ENCODE results near the gene FYCO1.
"Not testable (repeated sequence)": the region's sequence is repeated elsewhere in the genome, so short reads cannot be mapped to it uniquely, and the experiment has no call there.

The FYCO1 gene

GRCh38 chr3:45995236-45996192, at the start of gene FYCO1:
FYCO1 (minus strand) TSS chr3:45995824; CDS start chr3:45984910, 10,914 bp downstream.
- peak; percentile 97 for DNase-seq (ENCODE audit: low read depth)
- H3K4me1 ChIP-seq (ENCODE audit: control insufficient read depth, insufficient read depth, low read length), result peaks cover 20% of the 10 kb centered on the region
- H3K27me3 ChIP-seq (replicated peaks; ENCODE audit: control insufficient read depth, insufficient read depth, low read length), result no peaks in the 10 kb centered on the region

GRCh38 chr3:46038916-46039315, 43.3 kb upstream of the FYCO1 start:
- Histone ChIP-seq H3K36me3 (ENCODE audit: control insufficient read depth, insufficient read depth, low read length, severe bottlenecking) (no peaks in the 10 kb centered on the region), H3K4me1 (ENCODE audit: control insufficient read depth, insufficient read depth, low read length) (no peaks in the 10 kb centered on the region), H3K27me3 (replicated peaks; ENCODE audit: control insufficient read depth, insufficient read depth, low read length) (no peaks in the 10 kb centered on the region), H3K4me3 (ENCODE audit: low read length) (no peak overlapping the region), H3K9ac (ENCODE audit: low read length) (no peak overlapping the region), H3K9me3 (ENCODE audit: control insufficient read depth, low read length) (no peaks in the 10 kb centered on the region)
- no peak for DNase-seq (ENCODE audit: low read depth)

More at GRCh38 chr3:45995236-45996192, at the start of gene FYCO1:
- Histone ChIP-seq H3K9me3 (ENCODE audit: control insufficient read depth, low read length) (no peaks in the 10 kb centered on the region), H3K4me3 (ENCODE audit: low read length) (peak within 1 kb of the TSS; percentile 95), H3K9ac (ENCODE audit: low read length) (peak within 1 kb of the TSS; percentile 93), H3K36me3 (ENCODE audit: control insufficient read depth, insufficient read depth, low read length, severe bottlenecking) (no peaks in the 10 kb centered on the region)

GRCh38 chr3:46038071-46038470, 42.4 kb upstream of the FYCO1 start:
- H3K27me3 ChIP-seq (replicated peaks; ENCODE audit: control insufficient read depth, insufficient read depth, low read length); H3K9ac ChIP-seq (ENCODE audit: low read length); H3K4me1 ChIP-seq (ENCODE audit: control insufficient read depth, insufficient read depth, low read length); H3K36me3 ChIP-seq (ENCODE audit: control insufficient read depth, insufficient read depth, low read length, severe bottlenecking); H3K9me3 ChIP-seq (ENCODE audit: control insufficient read depth, low read length); H3K4me3 ChIP-seq (ENCODE audit: low read length); DNase-seq (ENCODE audit: low read depth): not testable (repeated sequence)

- H3K9me3 ChIP-seq (ENCODE audit: control insufficient read depth, low read length), result peaks cover 8% of the 10 kb centered on the region
- no peaks in the 10 kb centered on the region for H3K4me1 ChIP-seq (ENCODE audit: control insufficient read depth, insufficient read depth, low read length)
- no peak for DNase-seq (ENCODE audit: low read depth)
- H3K4me3 ChIP-seq (ENCODE audit: low read length), result no peak overlapping the region
- no peaks in the 10 kb centered on the region for H3K27me3 ChIP-seq (replicated peaks; ENCODE audit: control insufficient read depth, insufficient read depth, low read length)
- H3K9ac ChIP-seq (ENCODE audit: low read length), result no peak overlapping the region
- no peaks in the 10 kb centered on the region for H3K36me3 ChIP-seq (ENCODE audit: control insufficient read depth, insufficient read depth, low read length, severe bottlenecking)
Observed at GRCh38 chr3:46036191-46036590, 40.6 kb upstream of the FYCO1 start.

- H3K4me1 ChIP-seq (ENCODE audit: control insufficient read depth, insufficient read depth, low read length), result no peaks in the 10 kb centered on the region
- no peak overlapping the region for H3K9ac ChIP-seq (ENCODE audit: low read length)
- H3K4me3 ChIP-seq (ENCODE audit: low read length), result no peak overlapping the region
- no peaks in the 10 kb centered on the region for H3K36me3 ChIP-seq (ENCODE audit: control insufficient read depth, insufficient read depth, low read length, severe bottlenecking)
- H3K9me3 ChIP-seq (ENCODE audit: control insufficient read depth, low read length), result peaks cover 16% of the 10 kb centered on the region
- no peak for DNase-seq (ENCODE audit: low read depth)
- no peaks in the 10 kb centered on the region for H3K27me3 ChIP-seq (replicated peaks; ENCODE audit: control insufficient read depth, insufficient read depth, low read length)
Observed at GRCh38 chr3:46031747-46032146, 36.1 kb upstream of the FYCO1 start.

- H3K27me3 ChIP-seq (replicated peaks; ENCODE audit: control insufficient read depth, insufficient read depth, low read length), result no peaks in the 10 kb centered on the region
- no peaks in the 10 kb centered on the region for H3K4me1 ChIP-seq (ENCODE audit: control insufficient read depth, insufficient read depth, low read length)
- H3K9ac ChIP-seq (ENCODE audit: low read length), result no peak overlapping the region
- no peak overlapping the region for H3K4me3 ChIP-seq (ENCODE audit: low read length)
- H3K36me3 ChIP-seq (ENCODE audit: control insufficient read depth, insufficient read depth, low read length, severe bottlenecking), result no peaks in the 10 kb centered on the region
- DNase-seq (ENCODE audit: low read depth), result no peak
- peaks cover 16% of the 10 kb centered on the region for H3K9me3 ChIP-seq (ENCODE audit: control insufficient read depth, low read length)
Observed at GRCh38 chr3:46031269-46031668, 35.6 kb upstream of the FYCO1 start.

GRCh38 chr3:46030626-46031025, 35.0 kb upstream of the FYCO1 start:
- no peak overlapping the region for H3K9ac ChIP-seq (ENCODE audit: low read length)
- no peak overlapping the region for H3K4me3 ChIP-seq (ENCODE audit: low read length)
- DNase-seq (ENCODE audit: low read depth), result no peak
- no peaks in the 10 kb centered on the region for H3K36me3 ChIP-seq (ENCODE audit: control insufficient read depth, insufficient read depth, low read length, severe bottlenecking)
- no peaks in the 10 kb centered on the region for H3K27me3 ChIP-seq (replicated peaks; ENCODE audit: control insufficient read depth, insufficient read depth, low read length)
- no peaks in the 10 kb centered on the region for H3K4me1 ChIP-seq (ENCODE audit: control insufficient read depth, insufficient read depth, low read length)
- peaks cover 16% of the 10 kb centered on the region for H3K9me3 ChIP-seq (ENCODE audit: control insufficient read depth, low read length)

- no peaks in the 10 kb centered on the region for H3K36me3 ChIP-seq (ENCODE audit: control insufficient read depth, insufficient read depth, low read length, severe bottlenecking)
- H3K9ac ChIP-seq (ENCODE audit: low read length), result no peak overlapping the region
- H3K27me3 ChIP-seq (replicated peaks; ENCODE audit: control insufficient read depth, insufficient read depth, low read length), result no peaks in the 10 kb centered on the region
- no peaks in the 10 kb centered on the region for H3K4me1 ChIP-seq (ENCODE audit: control insufficient read depth, insufficient read depth, low read length)
- H3K4me3 ChIP-seq (ENCODE audit: low read length), result no peak overlapping the region
- no peak for DNase-seq (ENCODE audit: low read depth)
- H3K9me3 ChIP-seq (ENCODE audit: control insufficient read depth, low read length), result peaks cover 16% of the 10 kb centered on the region
Observed at GRCh38 chr3:46029953-46030543, 34.4 kb upstream of the FYCO1 start.

GRCh38 chr3:46027736-46028397, 32.2 kb upstream of the FYCO1 start:
- H3K9ac ChIP-seq (ENCODE audit: low read length), result no peak overlapping the region
- H3K36me3 ChIP-seq (ENCODE audit: control insufficient read depth, insufficient read depth, low read length, severe bottlenecking), result no peaks in the 10 kb centered on the region
- no peaks in the 10 kb centered on the region for H3K27me3 ChIP-seq (replicated peaks; ENCODE audit: control insufficient read depth, insufficient read depth, low read length)
- peaks cover 16% of the 10 kb centered on the region for H3K9me3 ChIP-seq (ENCODE audit: control insufficient read depth, low read length)
- DNase-seq (ENCODE audit: low read depth), result no peak
- H3K4me3 ChIP-seq (ENCODE audit: low read length), result no peak overlapping the region
- peaks cover 9% of the 10 kb centered on the region for H3K4me1 ChIP-seq (ENCODE audit: control insufficient read depth, insufficient read depth, low read length)

- no peak within 1 kb of the TSS for H3K9ac ChIP-seq (ENCODE audit: low read length)
- H3K27me3 ChIP-seq (replicated peaks; ENCODE audit: control insufficient read depth, insufficient read depth, low read length), result no peaks in the 10 kb centered on the region
- no peak for DNase-seq (ENCODE audit: low read depth)
- peaks cover 9% of the 10 kb centered on the region for H3K4me1 ChIP-seq (ENCODE audit: control insufficient read depth, insufficient read depth, low read length)
- no peak within 1 kb of the TSS for H3K4me3 ChIP-seq (ENCODE audit: low read length)
- H3K36me3 ChIP-seq (ENCODE audit: control insufficient read depth, insufficient read depth, low read length, severe bottlenecking), result no peaks in the 10 kb centered on the region
- H3K9me3 ChIP-seq (ENCODE audit: control insufficient read depth, low read length), result peaks cover 16% of the 10 kb centered on the region
Observed at GRCh38 chr3:46027021-46027705, 31.5 kb upstream of the FYCO1 start, which contains the start of gene XCR1. XCR1 (minus strand) TSS chr3:46027483; CDS start chr3:46021947, 5,536 bp downstream.

- H3K9me3 ChIP-seq (ENCODE audit: control insufficient read depth, low read length), result peaks cover 8% of the 10 kb centered on the region
- H3K9ac ChIP-seq (ENCODE audit: low read length), result no peak overlapping the region
- H3K27me3 ChIP-seq (replicated peaks; ENCODE audit: control insufficient read depth, insufficient read depth, low read length), result no peaks in the 10 kb centered on the region
- DNase-seq (ENCODE audit: low read depth), result no peak
- peaks cover 9% of the 10 kb centered on the region for H3K4me1 ChIP-seq (ENCODE audit: control insufficient read depth, insufficient read depth, low read length)
- H3K36me3 ChIP-seq (ENCODE audit: control insufficient read depth, insufficient read depth, low read length, severe bottlenecking), result no peaks in the 10 kb centered on the region
- no peak overlapping the region for H3K4me3 ChIP-seq (ENCODE audit: low read length)
Observed at GRCh38 chr3:46025139-46025538, 29.5 kb upstream of the FYCO1 start.

All from adipocyte (in vitro differentiated cells).